Stimulated activated CD4-positive, alpha-beta T cell treated with anti-CD3 and anti-CD28 coated beads, Interleukin-12 subunit alpha, Interleukin-12 subunit beta, amount 100 ng/mL, for 24 hours (primary cell): ENCODE measurements around the gene STX12.
"Not testable (repeated sequence)": the region's sequence is repeated elsewhere in the genome, so short reads cannot be mapped to it uniquely, and the experiment has no call there.

Source experiments
- DNase-seq, 2 experiments: peaks; one replicate each; pipeline ENCODE4 v3.0.0-alpha.2; 2020; ENCODE audit warnings: low read depth in 2 of 2

Gene STX12

GRCh38 chr1:27830621-27831440 lies 57.8 kb downstream of the STX12 start, which contains the start of gene PPP1R8:
Gene PPP1R8 (plus strand): TSS chr1:27830782. CDS start chr1:27830836, 54 bp downstream.
- peak; percentile 83 to 90 for DNase-seq

GRCh38 chr1:27831568-27832410 lies 58.8 kb downstream of the STX12 start:
- DNase-seq: no peak

DNA sequence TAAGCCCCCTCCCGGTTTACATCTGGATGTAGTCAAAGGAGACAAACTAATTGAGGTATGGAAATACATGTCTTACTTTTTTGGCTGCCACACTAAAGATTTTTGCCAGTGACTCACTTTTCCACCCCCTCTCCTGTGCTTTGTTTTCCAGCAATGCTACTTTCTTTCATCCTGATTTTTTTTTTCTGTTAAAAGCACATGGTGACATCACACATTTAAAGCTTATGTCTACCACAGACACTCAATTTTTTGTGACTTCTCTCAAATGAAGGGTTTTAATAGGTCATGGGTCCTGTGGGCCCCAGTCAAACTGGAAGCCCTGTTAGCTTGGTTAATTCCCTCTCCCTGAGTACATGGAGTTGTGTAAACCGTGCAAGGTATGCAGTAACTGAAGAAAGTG lies 59.7 kb downstream of the STX12 start:
- no peak for DNase-seq

DNA sequence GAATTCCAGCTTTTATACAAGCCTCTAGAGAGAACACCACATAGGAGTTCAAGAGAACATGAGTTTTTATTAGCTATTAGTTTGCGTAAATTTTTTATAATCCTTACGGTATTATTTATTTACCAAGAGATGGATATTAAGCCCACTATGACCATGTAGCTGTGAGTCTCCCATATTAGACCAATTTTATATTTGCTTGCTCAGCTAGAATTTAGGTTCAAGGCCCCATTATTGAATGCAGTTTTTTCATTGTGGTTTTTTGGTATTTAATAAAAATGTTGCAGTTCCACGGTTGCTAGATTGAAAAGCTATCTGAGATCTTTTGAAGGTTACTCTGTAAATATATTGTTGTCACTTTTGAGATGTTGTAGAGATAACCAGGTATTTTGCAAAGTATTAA lies 60.5 kb downstream of the STX12 start:
- no peak for DNase-seq

DNA sequence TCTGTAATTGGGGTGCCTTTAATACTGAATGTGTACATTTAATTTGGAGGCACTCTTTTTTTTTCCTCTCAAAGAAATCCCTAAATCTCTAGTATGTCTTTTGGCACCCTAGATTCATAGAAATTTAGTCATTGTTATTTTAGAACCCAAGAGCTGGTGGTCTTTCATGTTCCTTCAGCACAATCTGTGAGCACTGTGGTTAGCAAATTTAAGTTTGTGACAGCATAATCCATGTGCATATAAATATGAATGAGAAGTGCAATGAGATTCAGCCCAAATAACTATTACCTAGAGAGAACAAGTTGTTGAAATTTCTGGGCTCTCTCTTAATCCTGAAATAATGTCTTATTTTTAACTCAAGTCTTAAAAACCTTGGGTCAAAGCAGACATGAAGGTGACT lies 62.0 kb downstream of the STX12 start:
- no peak for DNase-seq

DNA sequence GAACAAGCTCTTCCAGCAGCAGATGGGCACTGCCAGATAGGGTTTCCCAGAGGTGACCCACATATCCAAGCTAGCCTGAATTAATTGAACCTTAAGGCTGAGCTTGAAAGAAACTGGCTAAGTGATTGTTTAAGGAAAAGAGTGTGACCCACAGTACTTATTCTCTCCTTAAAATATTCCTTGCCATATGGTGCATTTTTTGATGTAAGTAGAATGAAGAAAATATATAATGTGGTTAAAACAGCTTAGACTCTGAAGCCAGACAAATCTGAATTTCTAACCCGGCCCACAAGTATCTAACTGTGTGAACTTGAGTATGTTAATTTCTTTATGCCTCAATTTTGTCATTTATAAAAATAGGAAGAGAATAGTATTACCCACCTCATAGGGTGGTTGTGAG lies 62.5 kb downstream of the STX12 start:
- no peak for DNase-seq

- no peak for DNase-seq
Observed at GRCh38 chr1:27849951-27850350, 76.9 kb downstream of the STX12 start.

- no peak for DNase-seq
Observed at GRCh38 chr1:27855085-27855484, 82.1 kb downstream of the STX12 start.

DNA sequence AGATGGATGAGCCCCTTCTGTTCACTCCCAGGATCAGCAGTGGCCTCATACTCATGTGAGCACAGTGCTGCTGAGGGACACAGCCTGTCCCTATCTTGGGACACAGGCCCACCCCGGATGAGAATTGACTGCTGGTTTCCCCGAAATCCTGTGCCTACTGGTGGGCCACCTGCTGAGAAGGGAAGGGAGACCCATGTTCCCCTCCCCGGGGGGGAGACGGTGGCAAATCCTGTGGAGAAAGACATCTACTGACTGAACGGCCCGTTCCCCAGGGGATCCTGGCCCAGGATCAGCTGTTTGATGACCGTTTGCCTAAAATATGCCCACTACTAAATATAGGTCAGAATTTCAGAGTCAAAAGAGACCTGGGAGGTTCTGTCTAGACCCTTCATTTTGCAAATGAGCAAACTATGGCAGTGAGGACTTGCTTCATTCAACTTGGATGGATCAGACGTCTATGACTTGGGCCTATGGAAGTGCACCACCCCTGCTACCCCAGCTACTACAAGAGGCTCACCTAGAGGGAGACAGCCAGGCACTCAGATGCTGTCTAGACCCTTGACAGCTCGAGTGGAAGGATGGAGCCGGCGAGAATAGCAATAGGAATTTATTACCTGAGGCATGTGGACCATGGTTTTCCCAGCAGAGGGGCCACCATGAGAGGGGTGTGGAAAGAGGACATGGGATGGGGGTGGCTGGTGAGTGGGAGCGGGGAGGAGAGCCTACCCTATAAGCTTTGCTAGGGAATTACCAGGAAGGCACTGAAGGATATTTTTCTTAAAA lies 83.7 kb downstream of the STX12 start:
- no peak for DNase-seq

DNA sequence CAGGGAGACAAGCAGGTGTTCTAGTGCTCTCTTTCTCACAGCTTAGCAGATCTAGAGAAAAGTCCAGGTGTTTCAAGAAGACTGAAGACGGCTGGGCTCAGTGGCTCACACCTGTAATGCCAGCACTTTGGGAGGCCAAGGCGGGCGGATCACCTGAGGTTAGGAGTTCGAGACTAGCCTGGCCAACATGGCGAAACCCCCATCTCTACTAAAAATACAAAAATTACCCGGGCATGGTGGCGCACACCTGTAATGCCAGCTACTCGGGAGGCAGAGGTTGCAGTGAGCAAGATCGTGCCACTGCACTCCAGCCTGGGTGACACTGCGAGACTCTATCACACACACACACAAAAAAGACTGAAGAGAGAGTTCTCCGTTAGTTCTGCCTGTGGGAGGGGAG lies 84.5 kb downstream of the STX12 start:
- DNase-seq: not testable (repeated sequence)

DNA sequence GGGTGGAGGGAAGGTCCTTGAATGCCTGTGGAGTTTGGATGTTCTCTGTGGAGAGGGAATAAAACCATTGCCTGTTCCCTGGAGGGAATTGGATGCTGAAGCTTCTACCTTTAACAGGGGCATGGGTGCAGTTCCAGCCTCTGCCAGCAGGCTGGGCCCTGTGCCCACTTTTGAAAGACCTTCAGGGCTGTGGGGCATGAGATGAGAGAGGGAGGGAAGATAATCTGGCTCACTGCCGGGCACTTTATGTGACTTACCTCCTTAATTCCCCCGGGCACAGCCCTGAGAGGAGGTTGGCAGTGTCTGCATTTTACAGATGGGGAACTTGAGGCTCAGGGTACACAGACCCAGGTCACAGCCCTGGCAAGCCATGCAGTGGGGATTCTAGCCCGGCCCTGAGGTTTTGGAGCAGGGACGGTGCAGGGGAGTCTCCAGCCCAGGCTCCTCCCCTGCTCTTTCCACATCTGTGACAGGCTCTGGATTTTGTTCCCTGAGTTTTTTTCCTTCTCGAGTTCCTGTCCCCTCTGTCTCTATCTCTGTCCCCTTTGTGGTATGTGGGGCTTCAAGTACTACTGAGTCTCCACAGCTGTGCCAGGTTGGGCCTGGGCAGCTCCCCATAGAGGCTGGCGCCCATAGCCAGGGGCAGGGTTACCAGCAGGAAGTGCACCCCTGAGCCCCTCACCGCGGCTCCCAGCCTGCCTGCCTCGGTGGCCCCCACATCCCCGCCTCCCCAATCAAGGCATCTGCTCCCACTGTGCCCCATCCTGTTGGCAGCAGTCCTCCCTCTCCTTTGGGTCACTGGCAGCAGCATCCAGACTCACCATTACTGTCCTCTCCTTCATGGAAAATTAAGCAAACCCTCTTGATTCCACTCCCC lies 85.3 kb downstream of the STX12 start:
- peak; percentile 66 to 83 for DNase-seq

DNA sequence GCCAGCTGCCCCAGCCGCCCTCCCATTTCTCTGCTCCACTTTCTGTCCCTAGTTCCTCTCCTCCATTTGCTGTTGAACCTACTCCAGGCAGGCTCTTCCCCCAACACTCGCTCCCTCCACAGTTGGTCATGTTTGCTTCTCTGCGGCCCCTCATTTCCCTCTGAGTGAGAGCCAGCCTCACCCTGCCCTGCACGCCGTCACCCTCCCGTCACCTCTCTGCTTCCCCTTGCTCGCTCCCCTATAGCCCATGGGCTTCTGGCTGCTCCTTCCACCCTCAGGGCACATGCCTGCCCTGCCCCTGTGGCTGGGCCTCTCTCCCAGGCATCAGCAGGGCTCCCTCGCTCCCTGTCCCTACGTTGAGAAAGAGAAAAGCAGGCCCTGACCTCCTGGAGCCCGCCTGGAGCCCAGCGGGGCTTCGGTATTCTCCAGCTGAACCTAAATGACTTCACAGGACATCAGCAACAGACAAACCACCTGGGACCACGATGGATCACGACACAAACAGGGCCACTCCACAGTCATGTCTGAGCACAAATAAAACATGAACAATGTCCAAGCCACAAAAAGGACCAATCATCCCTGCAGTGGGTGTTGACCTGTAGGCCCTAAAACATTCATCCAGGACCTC lies 86.0 kb downstream of the STX12 start:
- no peak for DNase-seq

- DNase-seq: no peak
Observed at GRCh38 chr1:27861436-27861835, 88.4 kb downstream of the STX12 start.

DNA sequence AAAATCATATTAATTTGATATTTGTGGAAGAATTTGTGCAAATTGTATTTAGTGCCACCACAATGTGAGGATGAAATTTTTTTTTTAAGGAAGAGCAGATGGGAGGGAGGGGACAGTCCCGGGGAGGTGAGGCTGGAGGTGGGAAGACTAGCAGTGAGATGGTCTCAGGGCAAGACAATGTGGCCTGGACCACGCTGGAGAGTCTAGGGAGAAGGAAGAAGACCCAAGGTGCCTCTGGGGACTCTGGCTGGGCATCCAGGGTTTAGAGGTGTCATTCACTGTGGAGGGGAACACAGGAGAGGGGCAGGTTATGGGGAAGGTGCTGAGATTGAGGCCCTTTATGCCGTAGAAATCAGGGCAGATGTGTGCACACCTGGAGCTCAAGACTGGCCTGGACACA lies 89.0 kb downstream of the STX12 start:
- no peak for DNase-seq

DNA sequence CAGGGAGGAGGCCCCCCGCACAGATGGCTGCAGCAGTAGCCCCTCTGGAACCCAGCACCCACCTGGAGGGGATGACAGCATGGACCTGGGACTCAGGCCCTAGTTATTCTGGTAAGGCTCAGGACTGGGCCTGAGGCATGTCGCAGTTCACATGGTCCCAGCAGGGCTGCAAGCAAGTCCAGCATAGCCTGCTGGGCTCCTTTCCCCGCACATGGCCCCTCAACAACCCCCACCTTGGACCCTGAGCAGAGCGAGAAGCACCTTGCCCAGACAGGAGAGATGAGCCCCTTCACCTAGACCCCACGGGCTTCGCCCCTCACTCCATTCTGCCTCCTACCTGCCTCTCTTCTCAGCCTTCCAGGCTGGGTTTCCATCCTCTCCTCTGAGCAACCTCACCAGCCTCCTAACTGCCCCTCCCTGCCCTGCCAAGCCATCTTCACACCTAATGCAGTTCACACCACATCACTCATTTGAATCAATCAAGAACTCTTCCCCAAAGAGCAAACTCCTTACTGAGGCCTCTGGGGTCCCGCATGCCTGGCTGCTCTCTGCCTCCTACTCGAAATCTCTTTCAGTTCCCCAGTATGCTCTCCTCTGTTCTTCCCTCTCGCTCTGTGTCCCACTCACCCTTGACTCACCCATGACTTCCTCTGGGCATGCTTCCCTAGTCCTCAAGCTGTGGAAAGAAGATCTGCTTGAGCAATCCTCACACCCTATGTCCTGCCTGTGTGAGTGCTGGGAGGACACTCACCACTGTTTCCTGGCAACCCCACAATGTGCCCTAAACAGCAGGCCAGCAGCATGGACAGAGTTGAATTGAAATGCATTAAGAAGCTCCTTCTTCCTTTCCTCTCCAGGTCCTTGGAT lies 89.9 kb downstream of the STX12 start:
- DNase-seq: no peak

- DNase-seq: no peak
Observed at GRCh38 chr1:27863538-27863915, 90.5 kb downstream of the STX12 start.

DNA sequence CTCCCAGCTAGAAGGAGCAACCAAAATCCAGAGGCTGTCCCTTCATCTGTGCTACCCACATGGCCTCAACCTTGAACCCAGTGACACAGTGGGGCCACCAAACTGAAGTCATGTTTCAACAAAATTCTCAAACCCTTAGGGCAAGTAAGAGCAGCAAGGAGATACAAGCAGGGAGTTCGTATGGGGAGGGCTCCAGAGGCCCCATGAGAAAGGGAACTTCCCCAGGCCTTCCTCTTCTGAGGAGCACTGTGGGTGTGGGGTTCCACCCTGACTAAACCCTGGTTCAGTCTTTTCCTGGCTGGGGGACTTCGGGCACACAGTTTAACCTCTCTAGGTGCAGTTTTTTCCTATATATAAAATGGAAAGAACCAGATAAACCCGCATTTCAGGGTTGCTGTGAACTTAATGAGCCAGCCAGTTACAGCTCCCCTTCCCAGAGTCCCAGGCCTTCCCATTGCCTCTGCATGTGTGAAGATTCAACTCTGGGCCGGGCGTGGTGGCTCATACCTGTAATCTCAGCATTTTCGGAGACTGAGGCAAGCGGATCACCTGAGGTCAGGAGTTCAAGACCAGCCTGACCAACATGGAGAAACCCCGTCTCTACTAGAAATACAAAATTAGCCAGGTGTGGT lies 91.4 kb downstream of the STX12 start:
- DNase-seq: peak in 1 of 2 experiments; percentile 33

DNA sequence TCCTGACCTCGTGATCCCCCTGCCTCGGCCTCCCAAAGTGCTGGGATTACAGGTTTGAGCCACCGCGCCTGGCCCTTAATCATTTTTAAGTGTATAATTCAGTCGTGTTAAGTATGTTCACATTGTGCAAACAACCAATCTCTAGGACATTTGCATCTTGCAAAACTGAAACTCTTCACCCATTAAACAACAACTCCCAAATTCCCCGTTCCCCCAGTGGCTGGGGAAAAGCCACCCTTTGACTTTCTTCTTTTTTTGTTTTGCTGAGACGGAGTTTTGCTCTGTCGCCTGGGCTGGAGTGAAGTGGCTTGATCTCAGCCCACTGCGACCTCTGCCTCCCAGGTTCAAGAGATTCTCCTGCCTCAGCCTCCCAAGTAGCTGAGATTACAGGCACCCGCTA lies 92.8 kb downstream of the STX12 start:
- no peak for DNase-seq

DNA sequence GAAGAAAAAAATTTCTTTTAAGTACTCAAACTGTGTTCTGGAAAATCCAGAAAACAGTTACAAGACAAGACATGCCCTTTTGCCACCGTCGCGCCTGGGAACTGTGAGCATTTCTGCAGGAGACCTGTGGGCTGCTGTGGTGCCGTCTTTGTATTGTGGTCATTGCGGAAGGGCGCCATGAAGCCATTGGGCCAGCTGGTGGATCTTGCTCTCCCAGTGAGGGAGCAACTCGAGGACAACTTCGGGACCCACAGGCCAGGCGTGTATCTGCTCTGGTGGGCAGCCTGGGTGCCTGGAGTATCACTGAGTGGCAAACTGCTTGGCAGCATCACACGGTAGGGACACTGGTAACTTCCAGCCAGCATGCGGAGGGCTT lies 95.5 kb downstream of the STX12 start:
- DNase-seq: no peak
